ENCODE data around the gene PEMT. TPM values are rescaled to one million over a fixed set of nuclear protein-coding genes. Genes with fewer than 3 reads are reported as not detected.
A peak's percentile ranks its signal among the peaks of the same experiment; 100 is the strongest.

The PEMT gene
- total RNA-seq, 1 donor from 2014 or later = 31.1 TPM

DNA sequence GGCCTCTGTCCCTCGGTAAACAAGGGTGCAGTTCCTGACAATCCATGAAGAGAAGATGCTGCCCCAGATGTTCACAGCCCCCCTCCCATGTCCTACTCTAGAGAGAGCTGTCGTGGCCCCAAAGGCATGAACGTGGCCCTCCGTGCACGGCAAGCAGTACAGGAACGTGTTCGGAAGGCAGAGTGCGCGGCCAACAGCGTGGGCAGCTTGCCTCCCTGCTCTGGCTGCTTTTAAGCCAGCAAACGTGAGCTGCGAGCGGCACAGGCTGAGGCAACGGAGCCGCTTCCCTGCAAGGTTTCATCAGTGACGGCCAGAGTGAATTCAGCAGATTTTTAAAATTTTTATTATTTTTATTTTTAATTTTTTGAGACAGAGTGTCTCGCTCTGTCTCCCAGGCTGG, 37.2 kb downstream of the PEMT start:
- no peak for DNase-seq (ENCODE audit: low spot score)
- H3K4me1 Mint-ChIP-seq (ENCODE audit: low read depth) = peaks cover 6% of the 10 kb centered on the region
- TF ChIP-seq, protein P1, sequence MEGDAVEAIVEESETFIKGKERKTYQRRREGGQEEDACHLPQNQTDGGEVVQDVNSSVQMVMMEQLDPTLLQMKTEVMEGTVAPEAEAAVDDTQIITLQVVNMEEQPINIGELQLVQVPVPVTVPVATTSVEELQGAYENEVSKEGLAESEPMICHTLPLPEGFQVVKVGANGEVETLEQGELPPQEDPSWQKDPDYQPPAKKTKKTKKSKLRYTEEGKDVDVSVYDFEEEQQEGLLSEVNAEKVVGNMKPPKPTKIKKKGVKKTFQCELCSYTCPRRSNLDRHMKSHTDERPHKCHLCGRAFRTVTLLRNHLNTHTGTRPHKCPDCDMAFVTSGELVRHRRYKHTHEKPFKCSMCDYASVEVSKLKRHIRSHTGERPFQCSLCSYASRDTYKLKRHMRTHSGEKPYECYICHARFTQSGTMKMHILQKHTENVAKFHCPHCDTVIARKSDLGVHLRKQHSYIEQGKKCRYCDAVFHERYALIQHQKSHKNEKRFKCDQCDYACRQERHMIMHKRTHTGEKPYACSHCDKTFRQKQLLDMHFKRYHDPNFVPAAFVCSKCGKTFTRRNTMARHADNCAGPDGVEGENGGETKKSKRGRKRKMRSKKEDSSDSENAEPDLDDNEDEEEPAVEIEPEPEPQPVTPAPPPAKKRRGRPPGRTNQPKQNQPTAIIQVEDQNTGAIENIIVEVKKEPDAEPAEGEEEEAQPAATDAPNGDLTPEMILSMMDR (IDR thresholded peaks at IDR 0.05) = no peak
- no peak overlapping the region for H3K4me3 Mint-ChIP-seq (ENCODE audit: unreplicated experiment)
- no peaks in the 10 kb centered on the region for H3K36me3 Mint-ChIP-seq (ENCODE audit: low read depth)
- H3K27ac Mint-ChIP-seq (ENCODE audit: unreplicated experiment) = no peak overlapping the region
- H3K9me3 Mint-ChIP-seq (ENCODE audit: low read depth) = no peaks in the 10 kb centered on the region
- H3K27me3 Mint-ChIP-seq (ENCODE audit: low read depth) = no peaks in the 10 kb centered on the region

DNA sequence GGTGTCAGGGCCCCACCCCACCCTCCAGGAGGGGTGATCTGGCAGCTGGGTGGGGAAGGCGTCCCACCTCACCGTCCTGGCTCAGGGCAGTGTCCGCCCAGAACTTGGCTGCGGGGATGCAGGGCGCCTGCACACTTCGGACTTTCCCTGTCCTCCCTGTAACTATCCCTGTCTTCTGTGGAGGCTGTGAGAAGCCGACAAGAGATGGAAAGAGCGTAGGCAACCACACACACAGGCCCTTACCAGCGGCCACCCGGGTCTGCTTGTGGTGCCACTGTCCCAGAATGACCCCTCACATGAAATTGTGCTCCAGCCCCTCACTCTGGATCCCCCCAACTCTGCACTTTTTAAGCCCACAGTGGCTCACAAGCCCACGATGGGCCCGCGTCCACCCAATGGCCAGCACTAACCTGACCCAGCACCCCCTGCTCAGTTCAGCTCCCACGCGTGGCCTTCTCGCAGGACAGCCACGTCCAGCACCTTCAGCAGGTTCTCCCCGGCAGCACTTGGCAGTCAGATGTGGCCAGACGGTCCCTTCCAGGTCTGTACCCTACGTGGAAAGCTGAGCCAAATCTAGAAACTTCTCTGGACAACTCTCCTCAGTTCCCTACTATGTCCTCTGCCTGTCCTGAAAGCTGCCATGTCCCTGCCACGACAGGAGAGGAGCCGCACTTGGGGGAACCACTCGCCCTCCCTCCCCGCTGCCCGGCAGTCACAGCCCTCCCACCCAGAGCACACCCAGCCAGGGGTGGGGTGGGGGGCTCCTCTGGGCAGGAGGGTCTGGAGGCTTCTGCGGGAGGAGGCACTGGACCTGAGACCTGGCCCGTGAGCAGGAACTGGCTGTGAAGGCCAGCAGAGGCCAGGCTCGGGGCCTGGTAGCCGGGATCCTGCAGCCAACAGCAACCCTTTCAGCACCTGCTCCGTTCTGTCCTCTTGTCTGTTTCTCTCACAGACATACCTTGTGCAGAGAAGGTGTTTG, 38.0 kb downstream of the PEMT start:
- H3K4me1 Mint-ChIP-seq (ENCODE audit: low read depth) = peaks cover 6% of the 10 kb centered on the region
- no peak for DNase-seq (ENCODE audit: low spot score)
- H3K9me3 Mint-ChIP-seq (ENCODE audit: low read depth) = no peaks in the 10 kb centered on the region
- no peaks in the 10 kb centered on the region for H3K36me3 Mint-ChIP-seq (ENCODE audit: low read depth)
- no peaks in the 10 kb centered on the region for H3K27me3 Mint-ChIP-seq (ENCODE audit: low read depth)
- no peak overlapping the region for H3K4me3 Mint-ChIP-seq (ENCODE audit: unreplicated experiment)
- no peak overlapping the region for H3K27ac Mint-ChIP-seq (ENCODE audit: unreplicated experiment)
- TF ChIP-seq, protein P1 (IDR thresholded peaks at IDR 0.05) = no peak

DNA sequence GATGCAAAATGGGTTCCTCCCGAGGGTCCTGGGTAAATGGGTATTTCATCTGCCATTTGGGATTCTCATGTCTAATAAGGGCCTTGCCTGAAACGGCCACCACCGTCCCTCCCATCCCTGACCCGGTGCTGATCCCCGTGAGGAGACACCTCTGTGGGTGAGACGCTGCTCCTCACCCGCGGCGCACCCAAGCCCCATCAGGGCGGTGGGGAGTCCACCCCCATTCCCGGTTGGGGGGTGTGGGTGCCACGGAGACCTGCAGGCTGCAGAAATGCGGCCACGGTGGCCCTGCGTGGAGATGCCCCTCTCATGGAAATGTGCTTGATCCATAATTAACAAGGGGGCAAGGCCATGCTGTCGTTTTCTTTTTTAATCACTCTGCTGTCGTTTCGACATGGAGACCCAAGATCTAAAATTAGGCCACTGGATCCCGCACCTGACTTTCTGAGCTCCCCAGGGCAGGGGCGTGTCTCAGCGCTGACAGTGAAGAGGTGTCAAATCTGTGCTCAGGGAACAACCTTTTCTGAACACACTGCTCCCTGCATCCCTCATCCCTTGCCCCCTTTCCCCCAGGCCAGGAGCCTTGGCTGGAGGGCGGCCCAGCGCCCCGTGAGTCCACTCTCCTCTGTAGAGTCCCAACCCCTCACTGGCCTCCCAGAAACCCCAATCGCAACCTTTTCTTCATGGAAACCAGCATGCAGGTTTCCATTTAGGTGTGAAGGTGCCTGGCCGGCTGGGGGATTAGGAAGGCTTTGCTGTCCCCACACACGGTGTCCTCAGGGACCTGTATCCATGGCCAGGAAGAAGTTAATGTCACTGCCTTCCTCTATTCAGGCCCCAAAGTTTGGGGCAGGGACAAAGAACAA, 38.9 kb downstream of the PEMT start:
- Mint-ChIP-seq H3K27me3 (ENCODE audit: low read depth) (no peaks in the 10 kb centered on the region), H3K4me3 (ENCODE audit: unreplicated experiment) (no peak overlapping the region), H3K9me3 (ENCODE audit: low read depth) (no peaks in the 10 kb centered on the region), H3K27ac (ENCODE audit: unreplicated experiment) (no peak overlapping the region), H3K4me1 (ENCODE audit: low read depth) (peaks cover 6% of the 10 kb centered on the region), H3K36me3 (ENCODE audit: low read depth) (no peaks in the 10 kb centered on the region)
- TF ChIP-seq, protein P1 (IDR thresholded peaks at IDR 0.05) = no peak
- no peak for DNase-seq (ENCODE audit: low spot score)

DNA sequence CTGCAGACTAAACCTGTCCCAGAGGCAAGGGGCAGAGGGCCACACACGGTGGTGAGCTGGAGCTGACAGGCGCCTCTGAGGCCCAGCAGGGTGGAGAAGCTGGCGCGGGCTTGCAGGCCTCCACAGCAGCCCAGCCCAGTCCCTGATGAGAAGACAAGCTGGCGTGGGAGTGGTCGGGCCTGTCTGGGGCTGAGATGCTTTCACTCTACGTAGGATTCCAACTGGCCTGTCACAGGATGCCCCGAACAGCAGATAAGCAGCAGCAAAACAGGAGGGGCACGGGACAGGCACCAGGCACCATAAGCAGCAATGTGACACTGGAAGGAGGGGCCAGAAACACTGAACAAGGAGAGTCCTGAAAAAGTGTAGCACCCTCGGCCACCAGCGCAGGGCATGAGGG, 40.1 kb downstream of the PEMT start:
- no peak for DNase-seq (ENCODE audit: low spot score)

More for the DNA sequence above, 40.1 kb downstream of the PEMT start:
- TF ChIP-seq, protein P1 (IDR thresholded peaks at IDR 0.05) = no peak
- no peaks in the 10 kb centered on the region for H3K27me3 Mint-ChIP-seq (ENCODE audit: low read depth)
- no peaks in the 10 kb centered on the region for H3K9me3 Mint-ChIP-seq (ENCODE audit: low read depth)
- peak overlapping the region; percentile 57 for H3K27ac Mint-ChIP-seq (ENCODE audit: unreplicated experiment)
- H3K4me1 Mint-ChIP-seq (ENCODE audit: low read depth) = peaks cover 6% of the 10 kb centered on the region
- no peak overlapping the region for H3K4me3 Mint-ChIP-seq (ENCODE audit: unreplicated experiment)
- H3K36me3 Mint-ChIP-seq (ENCODE audit: low read depth) = no peaks in the 10 kb centered on the region

Data from chondrocyte (in vitro differentiated cells).